Nucleus accumbens (tissue), 56 donors: Measurements from ENCODE around the gene CHD9.
"Not testable (repeated sequence)": the region's sequence is repeated elsewhere in the genome, so short reads cannot be mapped to it uniquely, and the experiment has no call there.

Source experiments
- DNase-seq, 56 donors: peaks; one replicate each; lab custom pipeline; 2025; lab: John Stamatoyannopoulos, UW

The CHD9 gene

GRCh38 chr16:53235851-53236250, 181.1 kb downstream of the CHD9 start:
- DNase-seq, result no peak

- no peak for DNase-seq
Measured at GRCh38 chr16:53249331-53249730, 194.5 kb downstream of the CHD9 start.

- no peak for DNase-seq
Measured at GRCh38 chr16:53257001-53257400, 202.2 kb downstream of the CHD9 start.

DNA sequence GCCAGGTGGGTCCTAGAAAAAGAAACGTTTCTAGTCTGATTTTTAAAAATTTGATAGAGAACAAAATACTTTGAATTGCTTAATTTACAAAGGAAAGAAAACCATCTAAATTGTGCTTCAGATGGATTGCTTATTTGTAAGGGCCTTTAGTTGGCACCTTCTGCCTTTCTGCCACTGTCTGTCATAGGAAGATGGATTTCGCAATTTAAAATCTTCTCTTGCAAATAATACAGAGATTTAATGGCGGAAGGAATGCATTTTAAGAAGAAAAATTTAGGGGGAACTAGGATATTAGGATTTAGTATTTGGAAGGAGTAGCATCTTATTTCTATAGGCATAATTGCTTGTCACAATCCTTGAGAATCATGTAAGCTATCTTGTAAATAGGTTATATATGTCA, 204.0 kb downstream of the CHD9 start:
- no peak for DNase-seq

DNA sequence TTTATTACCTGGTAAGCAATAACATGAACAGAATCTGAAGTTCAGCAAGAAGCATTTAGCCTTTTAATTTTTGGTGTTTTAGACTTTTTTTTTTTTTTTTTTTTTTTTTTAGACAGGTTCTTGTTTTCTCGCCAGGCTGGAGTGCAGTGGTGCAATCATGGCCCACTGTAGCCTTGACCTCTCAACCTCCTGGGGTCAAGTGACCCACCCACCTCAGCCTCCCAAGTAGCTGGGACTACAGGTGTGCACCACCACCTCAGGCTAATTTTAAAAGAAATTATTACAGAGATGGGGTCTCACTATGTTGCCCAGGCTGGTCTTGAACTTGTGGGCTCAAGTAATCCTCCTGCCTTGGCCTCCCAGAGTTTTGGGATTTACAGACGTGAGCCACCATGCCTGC, 206.5 kb downstream of the CHD9 start:
- DNase-seq, result no peak

- DNase-seq, result no peak
Measured at GRCh38 chr16:53262645-53263044, 207.9 kb downstream of the CHD9 start.

GRCh38 chr16:53266156-53266555, 211.4 kb downstream of the CHD9 start:
- no peak for DNase-seq

DNA sequence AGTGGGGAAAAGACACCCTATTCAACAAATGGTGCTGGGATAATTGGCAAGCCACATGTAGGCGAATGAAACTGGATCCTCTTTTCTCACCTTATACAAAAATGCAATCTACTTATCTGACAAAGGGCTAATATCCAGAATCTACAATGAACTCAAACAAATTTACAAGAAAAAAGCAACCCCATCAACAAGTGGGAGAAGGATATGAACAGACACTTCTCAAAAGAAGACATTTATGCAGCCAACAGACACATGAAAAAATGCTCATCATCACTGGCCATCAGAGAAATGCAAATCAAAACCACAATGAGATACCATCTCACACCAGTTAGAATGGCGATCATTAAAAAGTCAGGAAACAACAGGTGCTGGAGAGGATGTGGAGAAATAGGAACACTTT, 223.7 kb downstream of the CHD9 start:
- not testable (repeated sequence) for DNase-seq

- no peak for DNase-seq
Measured at GRCh38 chr16:53281280-53281679, 226.5 kb downstream of the CHD9 start.

DNA sequence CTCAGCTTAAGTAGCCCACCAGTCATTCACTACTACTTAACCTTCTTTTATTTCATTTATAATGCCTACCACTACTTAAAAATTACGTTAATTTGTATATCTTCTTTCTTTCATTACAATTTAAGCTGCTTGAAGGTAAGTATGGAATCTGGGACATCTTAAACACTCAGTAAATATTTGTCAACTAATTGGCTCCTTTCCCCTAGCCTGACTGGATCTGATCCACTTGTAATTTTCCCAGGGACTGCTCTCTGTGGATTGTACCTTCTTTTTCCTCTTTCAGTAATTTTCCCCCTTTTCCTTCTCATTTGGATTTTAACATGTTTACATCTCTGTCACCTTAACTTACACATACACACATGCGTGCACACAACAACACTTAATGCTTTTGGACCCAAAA, 227.1 kb downstream of the CHD9 start:
- no peak for DNase-seq

- no peak for DNase-seq
Measured at GRCh38 chr16:53282328-53282727, 227.5 kb downstream of the CHD9 start.

- DNase-seq, result no peak
Measured at GRCh38 chr16:53282975-53283946, 228.5 kb downstream of the CHD9 start.

GRCh38 chr16:53285236-53285635, 230.4 kb downstream of the CHD9 start:
- no peak for DNase-seq

GRCh38 chr16:53290520-53290919, 235.7 kb downstream of the CHD9 start:
- no peak for DNase-seq

DNA sequence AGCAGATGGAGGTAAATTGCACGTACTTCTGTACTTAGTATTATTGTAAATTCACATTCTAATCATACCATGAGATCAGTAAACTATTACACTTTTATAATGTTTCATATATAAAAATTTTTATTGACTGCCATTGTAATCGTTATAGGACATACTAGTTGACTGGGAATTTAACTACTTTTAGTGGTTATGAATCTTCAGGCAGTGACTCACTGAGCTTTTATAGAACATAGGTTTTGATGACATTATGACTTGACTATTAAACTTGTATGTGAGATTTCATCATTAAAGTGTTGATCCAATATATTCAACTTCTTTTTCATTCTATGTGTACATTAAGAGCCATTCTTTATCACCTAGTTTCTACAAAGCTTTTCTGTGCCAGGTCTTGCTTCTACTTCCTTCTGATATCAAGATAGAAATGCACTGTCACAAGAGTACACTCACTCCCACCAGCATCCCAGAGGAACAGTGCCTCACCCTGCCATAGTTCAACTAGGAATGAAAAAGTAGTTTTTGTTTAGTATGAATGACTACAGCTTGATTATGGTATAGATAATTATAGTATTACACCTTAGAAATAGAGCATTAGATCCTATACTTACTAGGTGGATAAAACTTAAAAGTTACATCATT, 237.1 kb downstream of the CHD9 start:
- no peak for DNase-seq

GRCh38 chr16:53297477-53297876, 242.7 kb downstream of the CHD9 start:
- DNase-seq, result no peak

DNA sequence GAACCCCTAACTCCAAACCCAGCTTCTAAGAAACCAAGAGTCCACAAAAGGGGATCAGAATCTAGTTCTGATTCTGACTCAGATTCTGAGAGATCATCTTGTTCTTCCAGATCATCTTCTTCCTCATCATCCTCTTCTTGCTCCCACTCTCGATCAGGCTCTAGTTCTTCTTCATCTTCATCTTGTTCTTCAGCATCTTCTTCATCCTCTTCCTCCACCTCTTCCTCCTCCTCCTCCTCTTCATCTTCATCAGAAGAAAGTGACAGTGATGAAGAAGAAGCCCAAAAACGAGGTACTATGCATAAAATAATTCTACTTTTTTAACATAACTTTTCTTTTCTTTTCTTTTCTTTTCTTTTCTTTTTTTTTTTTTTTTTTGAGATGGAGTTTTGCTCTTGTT, 249.5 kb downstream of the CHD9 start:
- no peak for DNase-seq

- no peak for DNase-seq
Measured at GRCh38 chr16:53305743-53306142, 251.0 kb downstream of the CHD9 start.

GRCh38 chr16:53309457-53309856, 254.7 kb downstream of the CHD9 start:
- DNase-seq, result no peak

DNA sequence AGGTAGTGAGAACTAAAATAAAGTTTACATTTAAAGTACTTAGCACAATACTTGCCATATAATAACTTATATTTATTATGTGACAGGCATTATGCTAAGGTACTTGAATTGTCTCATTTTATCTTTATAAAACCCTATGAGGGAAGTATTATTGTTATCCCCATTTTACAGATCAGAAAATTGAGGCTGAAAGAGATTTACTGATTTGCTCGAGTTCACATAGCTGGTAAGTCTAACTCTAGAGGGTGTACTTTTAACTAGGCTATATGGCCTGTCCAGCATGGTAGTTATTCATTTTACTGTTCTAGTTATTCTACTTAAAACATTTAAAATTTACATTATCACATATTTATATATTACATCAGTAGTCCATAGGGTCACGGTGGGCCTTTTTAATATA, 266.2 kb downstream of the CHD9 start:
- DNase-seq, result no peak

DNA sequence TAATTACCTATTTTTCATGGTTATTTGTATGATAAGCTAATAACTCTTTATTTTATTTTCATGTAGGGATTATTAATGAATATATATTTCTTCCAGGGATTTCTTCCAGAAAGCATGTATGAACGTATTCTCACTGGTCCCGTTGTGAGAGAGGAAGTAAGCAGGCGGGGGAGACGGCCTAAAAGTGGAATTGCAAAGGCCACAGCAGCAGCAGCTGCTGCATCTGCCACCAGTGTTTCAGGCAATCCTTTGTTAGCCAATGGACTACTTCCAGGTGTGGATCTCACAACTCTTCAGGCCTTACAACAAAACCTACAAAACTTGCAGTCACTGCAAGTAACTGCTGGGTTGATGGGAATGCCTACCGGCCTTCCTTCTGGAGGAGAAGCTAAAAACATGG, 269.1 kb downstream of the CHD9 start:
- DNase-seq, result no peak

- DNase-seq, result not testable (repeated sequence)
Measured at GRCh38 chr16:53330991-53331390, 276.2 kb downstream of the CHD9 start.
